Measurements from ENCODE around the gene GAA. TPM values are rescaled to one million over a fixed set of nuclear protein-coding genes. Genes with fewer than 3 reads are reported as not detected.

The GAA gene
- total and polyA plus RNA-seq, 2 of the 8 experiments (the other 6 are each of a cell fraction or from before 2014, with no cell fraction given) = 14.8 to 30.0 TPM

DNA sequence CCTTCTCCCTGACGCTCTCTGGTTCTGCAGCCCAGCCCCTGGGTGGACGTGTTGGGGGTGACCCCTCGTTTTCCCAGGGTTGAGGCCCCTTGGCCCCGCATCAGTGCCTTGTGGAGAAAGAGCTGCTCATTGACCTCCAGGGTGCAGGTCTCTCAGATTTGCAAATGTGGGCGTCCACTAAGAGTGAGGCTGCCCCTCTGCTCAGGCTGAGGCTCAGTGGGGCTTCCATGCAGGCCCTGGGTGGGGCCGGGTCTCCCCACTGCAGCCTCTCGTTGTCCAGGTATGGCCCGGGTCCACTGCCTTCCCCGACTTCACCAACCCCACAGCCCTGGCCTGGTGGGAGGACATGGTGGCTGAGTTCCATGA lies 9.0 kb downstream of the GAA start:
- DNase-seq (ENCODE audit: low read depth in 1 of 2, low spot score in 2 of 2) (no peak), FAIRE-seq (no peak)
- H2AK5ac ChIP-seq (ENCODE audit: low read depth, low read length) = no peak overlapping the region
- no peak overlapping the region; the same call in none of the 2 replicates for H4K8ac ChIP-seq (ENCODE audit: extremely low read depth, insufficient read depth, low read length)
- no peak overlapping the region for H2BK20ac ChIP-seq (ENCODE audit: low read length)
- peaks cover 0 to 11% (median 8%) of the 10 kb centered on the region in 4 experiments; a peak in 4 of 7 replicates for H3K4me1 ChIP-seq (replicated peaks in 1 of 4; ENCODE audit: control insufficient read depth in 3 of 4, insufficient read depth in 4 of 4, low read length in 3 of 4)
- no peak overlapping the region for H3K9ac ChIP-seq (replicated peaks in 1 of 4; ENCODE audit: extremely low read depth in 1 of 4, low read depth in 3 of 4, low read length in 3 of 4)
- no peak overlapping the region for H3K14ac ChIP-seq (ENCODE audit: insufficient read length)
- H3K4me3 ChIP-seq (ENCODE audit: extremely low read depth in 1 of 4, insufficient read depth in 2 of 4, low read depth in 3 of 4, low read length in 4 of 4) = no peak overlapping the region
- no peak overlapping the region for H3K4me2 ChIP-seq (ENCODE audit: insufficient read depth in 1 of 2, low read depth in 2 of 2, low read length in 2 of 2)
- H3K18ac ChIP-seq (ENCODE audit: extremely low read depth, low read length) = no peak overlapping the region
- no peak overlapping the region for H3K4ac ChIP-seq (replicated peaks; ENCODE audit: insufficient read length, low read depth, low read length)
- H3K23ac ChIP-seq (ENCODE audit: insufficient read length) = no peak overlapping the region
- POLR2A ChIA-PET (ENCODE audit: partially characterized antibody) = interaction anchor here (1.5 to 3.6 kb wide), 3 partner anchors 9 to 37 kb away, joined by 3 to 20 read pairs (median 4); partner anchors contain the start of gene GAA
- no peaks in the 10 kb centered on the region for H3K79me2 ChIP-seq (ENCODE audit: control insufficient read depth in 1 of 2, insufficient read depth in 2 of 2, low read length in 2 of 2)
- H2AFZ ChIP-seq (ENCODE audit: low read length) = no peak overlapping the region
- TF ChIP-seq ZNF274 (IDR thresholded peaks at IDR 0.05; ENCODE audit: borderline replicate concordance, extremely low read depth, low read length) = no peak
- no peak for TF ChIP-seq CHD1 (IDR thresholded peaks at IDR 0.05; ENCODE audit: low read depth, low read length)
- no peak for TF ChIP-seq NRF1 (IDR thresholded peaks at IDR 0.05; ENCODE audit: low read depth, low read length)
- TF ChIP-seq ATF2 (IDR thresholded peaks at IDR 0.05; ENCODE audit: low read length) = no peak
- no peak for TF ChIP-seq RXRA (IDR thresholded peaks at IDR 0.05; ENCODE audit: insufficient read depth, low read depth, low read length)
- TF ChIP-seq SIX5 (IDR thresholded peaks at IDR 0.05; ENCODE audit: low read depth, low read length) = no peak
- no peak for TF ChIP-seq BRCA1 (IDR thresholded peaks at IDR 0.05; ENCODE audit: low read depth, low read length)
- TF ChIP-seq MAX (IDR thresholded peaks at IDR 0.05) = no peak
- no peak for TF ChIP-seq KDM5A (IDR thresholded peaks at IDR 0.05; ENCODE audit: low read length)
- no peaks in the 10 kb centered on the region for H4K20me1 ChIP-seq (replicated peaks in 1 of 2; ENCODE audit: control insufficient read depth in 1 of 2, insufficient read depth in 2 of 2, low read length in 2 of 2)
- 79% methylated on average over 7 of the region's 9 CpGs; no CpG with 5 or more reads in 1 of the 2 experiments for WGBS, 2 experiments (ENCODE audit: extremely low coverage in 1 of 2, insufficient coverage in 1 of 2, insufficient read length in 1 of 2, insufficient replicate concordance in 2 of 2, low coverage in 1 of 2, low lambda C conversion rate in 2 of 2, missing lambda C conversion rate in 1 of 2)
- no peak overlapping the region for H4K91ac ChIP-seq (replicated peaks; ENCODE audit: insufficient read length, low read length)
- CTCF ChIA-PET (ENCODE audit: partially characterized antibody) = interaction anchor here (1.2 to 2.7 kb wide), 3 partner anchors 9 to 23 kb away, joined by 3 to 12 read pairs (median 6); partner anchors contain the start of gene GAA
- H3K23me2 ChIP-seq (ENCODE audit: low read depth, low read length) = no peaks in the 10 kb centered on the region
- no peak overlapping the region for H2BK12ac ChIP-seq (ENCODE audit: low read depth, low read length)
- no peak overlapping the region for H4K5ac ChIP-seq (ENCODE audit: insufficient read length, low read depth, low read length)
- no peak overlapping the region for H3K56ac ChIP-seq (replicated peaks; ENCODE audit: insufficient read length, low read depth, low read length)
- 0 out of 2 replicates have a peak, but pooled peaks cover 2% of the 10 kb centered on the region for H3K79me1 ChIP-seq (ENCODE audit: low read depth, low read length)
- H2BK120ac ChIP-seq (replicated peaks; ENCODE audit: low read depth, low read length) = no peak overlapping the region
- H3K27me3 ChIP-seq (replicated peaks in 1 of 4; ENCODE audit: control insufficient read depth in 3 of 4, extremely low read depth in 1 of 4, insufficient read depth in 3 of 4, low read length in 3 of 4) = no peaks in the 10 kb centered on the region
- no peak overlapping the region for H2BK15ac ChIP-seq (ENCODE audit: low read length)
- no peak overlapping the region for H3K27ac ChIP-seq (ENCODE audit: low read depth, low read length)
- no peaks in the 10 kb centered on the region for H3K36me3 ChIP-seq (ENCODE audit: control insufficient read depth in 2 of 4, insufficient read depth in 4 of 4, low read length in 3 of 4)
- no peaks in the 10 kb centered on the region for H3K9me3 ChIP-seq (ENCODE audit: insufficient read depth in 2 of 2, low read depth in 1 of 2, low read length in 1 of 2)
- H2BK5ac ChIP-seq (ENCODE audit: low read depth, low read length) = no peak overlapping the region
